ENCODE data around the gene SLC25A12. TPM values are rescaled to one million over a fixed set of nuclear protein-coding genes. Genes with fewer than 3 reads are reported as not detected.

SLC25A12 gene
- total RNA-seq, 1 donor from 2014 or later = 20.5 TPM

- Mint-ChIP-seq H3K27me3 (ENCODE audit: low read depth) (no peaks in the 10 kb centered on the region), H3K4me3 (no peak overlapping the region), H3K36me3 (ENCODE audit: low read depth) (peaks cover 7% of the 10 kb centered on the region), H3K4me1 (no peaks in the 10 kb centered on the region), H3K9me3 (no peaks in the 10 kb centered on the region), H3K27ac (ENCODE audit: unreplicated experiment) (no peak overlapping the region)
- no peak for TF ChIP-seq CTCF (conservative IDR thresholded peaks at IDR 0.05)
- DNase-seq (ENCODE audit: low read depth, low spot score) = no peak
Measured at GRCh38 chr2:171855401-171855800, 38.6 kb downstream of the SLC25A12 start.

- no peaks in the 10 kb centered on the region for H3K27me3 Mint-ChIP-seq (ENCODE audit: low read depth)
- H3K9me3 Mint-ChIP-seq = no peaks in the 10 kb centered on the region
- no peak overlapping the region for H3K4me3 Mint-ChIP-seq
- H3K27ac Mint-ChIP-seq (ENCODE audit: unreplicated experiment) = no peak overlapping the region
- DNase-seq (ENCODE audit: low read depth, low spot score) = no peak
- H3K4me1 Mint-ChIP-seq = peaks cover 9% of the 10 kb centered on the region
- no peak for TF ChIP-seq CTCF (conservative IDR thresholded peaks at IDR 0.05)
- H3K36me3 Mint-ChIP-seq (ENCODE audit: low read depth) = peaks cover 7% of the 10 kb centered on the region
Measured at GRCh38 chr2:171852366-171852888, 41.6 kb downstream of the SLC25A12 start.

GRCh38 chr2:171847627-171848026, 46.4 kb downstream of the SLC25A12 start:
- peaks cover 19% of the 10 kb centered on the region for H3K4me1 Mint-ChIP-seq
- DNase-seq (ENCODE audit: low read depth, low spot score) = no peak
- H3K27me3 Mint-ChIP-seq (ENCODE audit: low read depth) = no peaks in the 10 kb centered on the region
- TF ChIP-seq CTCF (conservative IDR thresholded peaks at IDR 0.05) = no peak
- H3K9me3 Mint-ChIP-seq = no peaks in the 10 kb centered on the region
- peaks cover 2% of the 10 kb centered on the region for H3K36me3 Mint-ChIP-seq (ENCODE audit: low read depth)
- H3K27ac Mint-ChIP-seq (ENCODE audit: unreplicated experiment) = no peak overlapping the region
- no peak overlapping the region for H3K4me3 Mint-ChIP-seq

GRCh38 chr2:171846894-171847293, 47.1 kb downstream of the SLC25A12 start:
- no peaks in the 10 kb centered on the region for H3K27me3 Mint-ChIP-seq (ENCODE audit: low read depth)
- peaks cover 3% of the 10 kb centered on the region for H3K36me3 Mint-ChIP-seq (ENCODE audit: low read depth)
- peaks cover 19% of the 10 kb centered on the region for H3K4me1 Mint-ChIP-seq
- no peaks in the 10 kb centered on the region for H3K9me3 Mint-ChIP-seq
- no peak for DNase-seq (ENCODE audit: low read depth, low spot score)
- no peak overlapping the region for H3K4me3 Mint-ChIP-seq
- TF ChIP-seq CTCF (conservative IDR thresholded peaks at IDR 0.05) = no peak
- no peak overlapping the region for H3K27ac Mint-ChIP-seq (ENCODE audit: unreplicated experiment)

GRCh38 chr2:171841996-171842395, 52.0 kb downstream of the SLC25A12 start:
- Mint-ChIP-seq H3K4me3 (no peak overlapping the region), H3K9me3 (peaks cover 3% of the 10 kb centered on the region), H3K27ac (ENCODE audit: unreplicated experiment) (no peak overlapping the region), H3K36me3 (ENCODE audit: low read depth) (peaks cover 26% of the 10 kb centered on the region), H3K27me3 (ENCODE audit: low read depth) (no peaks in the 10 kb centered on the region), H3K4me1 (peaks cover 6% of the 10 kb centered on the region)
- DNase-seq (ENCODE audit: low read depth, low spot score) = no peak
- TF ChIP-seq CTCF (conservative IDR thresholded peaks at IDR 0.05) = no peak
